Activated naive CD4-positive, alpha-beta T cell treated with Interleukin-2 at 50 U/mL for 16 hours (primary cell): ENCODE results near the gene CLCNKA.
A peak's percentile ranks its signal among the peaks of the same experiment; 100 is the strongest.

Experiments used
- DNase-seq: peaks from one replicate; pipeline ENCODE4 v3.0.0-alpha.2; 2020

CLCNKA gene

DNA sequence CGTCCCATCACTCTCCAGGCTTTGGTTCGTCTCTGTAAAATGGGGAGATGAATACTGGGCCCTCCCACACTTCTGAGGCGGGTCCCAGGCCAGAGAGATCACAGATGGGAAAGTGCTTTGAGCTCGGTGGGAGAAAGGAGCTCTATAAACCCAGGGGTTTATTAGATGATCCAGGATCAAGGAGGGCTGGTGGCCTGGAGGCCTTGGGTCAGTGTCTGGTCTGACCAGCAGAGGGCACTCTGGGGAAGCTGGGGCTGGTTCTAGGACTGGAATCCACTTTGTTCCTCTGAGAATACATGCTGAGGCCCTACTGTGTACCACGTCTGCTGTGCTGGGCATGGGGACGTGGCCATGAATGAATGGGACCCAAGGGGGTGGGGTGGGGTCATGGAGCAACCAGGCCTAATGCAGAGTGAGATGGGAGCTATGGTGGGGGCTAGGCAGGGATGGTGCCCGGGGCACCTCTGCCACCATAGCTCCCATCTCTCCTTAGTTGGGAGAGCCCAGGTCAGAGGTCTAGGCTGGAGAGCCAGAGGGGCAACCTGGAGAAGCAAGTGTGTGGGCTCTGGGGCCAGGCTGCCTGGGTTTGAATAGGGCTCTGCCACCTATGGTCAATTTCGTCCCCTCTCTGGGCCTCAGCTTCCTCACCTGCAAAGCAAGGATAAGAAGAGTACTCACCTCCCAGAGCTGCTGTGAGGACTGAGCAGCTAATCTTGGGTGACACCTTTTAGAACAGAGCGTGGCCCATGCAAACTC, 60.6 kb downstream of the CLCNKA start:
- peak; percentile 64 for DNase-seq

DNA sequence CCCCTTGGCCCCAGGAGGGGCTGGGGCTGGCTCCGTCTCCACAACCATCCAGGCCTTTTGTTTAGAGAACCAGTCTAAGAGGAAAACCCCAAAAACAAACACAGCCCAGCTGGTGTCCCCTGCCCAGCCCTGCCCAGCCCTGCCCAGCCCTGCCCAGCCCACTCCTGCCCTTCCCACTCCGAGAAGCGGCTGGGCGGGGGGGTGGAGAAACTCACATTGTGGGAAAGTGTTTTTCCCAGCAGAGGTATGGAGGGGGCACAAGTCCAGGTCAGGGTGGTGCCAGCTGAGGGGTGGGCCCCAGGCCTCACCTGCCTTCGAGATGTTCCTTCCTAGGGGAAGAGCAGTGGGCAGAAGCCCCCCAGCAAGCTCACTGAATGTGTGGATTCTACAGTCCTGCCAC, 61.6 kb downstream of the CLCNKA start:
- no peak for DNase-seq
